ENCODE results near the gene SPATA6L.

Gene SPATA6L

DNA sequence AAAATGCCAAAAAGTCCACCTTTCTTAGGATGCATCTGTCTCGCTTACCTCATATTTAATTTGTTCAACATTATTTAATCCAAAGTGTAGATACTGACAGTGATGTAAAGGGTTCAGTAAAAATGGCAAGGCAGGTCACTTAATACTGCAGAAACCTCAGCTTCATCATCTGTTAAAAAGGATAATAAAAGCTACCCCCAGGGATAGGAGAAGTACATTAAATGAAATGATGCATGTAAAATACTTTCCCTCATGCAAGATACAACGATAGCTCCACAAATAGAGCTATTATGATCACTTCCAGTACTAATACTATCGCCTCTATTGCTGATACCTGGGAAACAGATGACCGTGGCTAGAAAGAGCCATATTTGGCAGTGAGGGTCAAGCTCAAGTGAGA, 93.1 kb downstream of the SPATA6L start:
- no peaks in the 10 kb centered on the region for H3K27me3 ChIP-seq (ENCODE audit: insufficient read depth, low read length)
- no peak overlapping the region for H3K27ac ChIP-seq (ENCODE audit: low read depth, low read length, poor library complexity, severe bottlenecking)
- no peaks in the 10 kb centered on the region for H3F3A ChIP-seq (ENCODE audit: insufficient read depth, low read length)
- H2AFZ ChIP-seq (ENCODE audit: low read length), result no peak overlapping the region
- H4K20me1 ChIP-seq (ENCODE audit: insufficient read depth, low read length), result no peaks in the 10 kb centered on the region
- H3K9me3 ChIP-seq (ENCODE audit: low read length), result no peaks in the 10 kb centered on the region
- no peak overlapping the region for H3K4me2 ChIP-seq (ENCODE audit: low read length)
- no peak for TF ChIP-seq EZH2 (IDR thresholded peaks at IDR 0.05; ENCODE audit: borderline replicate concordance, low read length)
- TF ChIP-seq, protein P1, sequence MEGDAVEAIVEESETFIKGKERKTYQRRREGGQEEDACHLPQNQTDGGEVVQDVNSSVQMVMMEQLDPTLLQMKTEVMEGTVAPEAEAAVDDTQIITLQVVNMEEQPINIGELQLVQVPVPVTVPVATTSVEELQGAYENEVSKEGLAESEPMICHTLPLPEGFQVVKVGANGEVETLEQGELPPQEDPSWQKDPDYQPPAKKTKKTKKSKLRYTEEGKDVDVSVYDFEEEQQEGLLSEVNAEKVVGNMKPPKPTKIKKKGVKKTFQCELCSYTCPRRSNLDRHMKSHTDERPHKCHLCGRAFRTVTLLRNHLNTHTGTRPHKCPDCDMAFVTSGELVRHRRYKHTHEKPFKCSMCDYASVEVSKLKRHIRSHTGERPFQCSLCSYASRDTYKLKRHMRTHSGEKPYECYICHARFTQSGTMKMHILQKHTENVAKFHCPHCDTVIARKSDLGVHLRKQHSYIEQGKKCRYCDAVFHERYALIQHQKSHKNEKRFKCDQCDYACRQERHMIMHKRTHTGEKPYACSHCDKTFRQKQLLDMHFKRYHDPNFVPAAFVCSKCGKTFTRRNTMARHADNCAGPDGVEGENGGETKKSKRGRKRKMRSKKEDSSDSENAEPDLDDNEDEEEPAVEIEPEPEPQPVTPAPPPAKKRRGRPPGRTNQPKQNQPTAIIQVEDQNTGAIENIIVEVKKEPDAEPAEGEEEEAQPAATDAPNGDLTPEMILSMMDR (IDR thresholded peaks at IDR 0.05; ENCODE audit: low read length), result no peak
- no peaks in the 10 kb centered on the region for H3K4me1 ChIP-seq (ENCODE audit: insufficient read depth, low read length, severe bottlenecking)
- no peak overlapping the region for H3K4me3 ChIP-seq (ENCODE audit: low read depth, low read length, poor library complexity, severe bottlenecking)
- H3K36me3 ChIP-seq (ENCODE audit: insufficient read depth, low read length), result no peaks in the 10 kb centered on the region
- H3K79me2 ChIP-seq (ENCODE audit: insufficient read depth, low read length), result no peaks in the 10 kb centered on the region
- H3K9me2 ChIP-seq (ENCODE audit: low read depth, low read length), result no peaks in the 10 kb centered on the region
- no peak overlapping the region for H3K9ac ChIP-seq (ENCODE audit: low read length)

DNA sequence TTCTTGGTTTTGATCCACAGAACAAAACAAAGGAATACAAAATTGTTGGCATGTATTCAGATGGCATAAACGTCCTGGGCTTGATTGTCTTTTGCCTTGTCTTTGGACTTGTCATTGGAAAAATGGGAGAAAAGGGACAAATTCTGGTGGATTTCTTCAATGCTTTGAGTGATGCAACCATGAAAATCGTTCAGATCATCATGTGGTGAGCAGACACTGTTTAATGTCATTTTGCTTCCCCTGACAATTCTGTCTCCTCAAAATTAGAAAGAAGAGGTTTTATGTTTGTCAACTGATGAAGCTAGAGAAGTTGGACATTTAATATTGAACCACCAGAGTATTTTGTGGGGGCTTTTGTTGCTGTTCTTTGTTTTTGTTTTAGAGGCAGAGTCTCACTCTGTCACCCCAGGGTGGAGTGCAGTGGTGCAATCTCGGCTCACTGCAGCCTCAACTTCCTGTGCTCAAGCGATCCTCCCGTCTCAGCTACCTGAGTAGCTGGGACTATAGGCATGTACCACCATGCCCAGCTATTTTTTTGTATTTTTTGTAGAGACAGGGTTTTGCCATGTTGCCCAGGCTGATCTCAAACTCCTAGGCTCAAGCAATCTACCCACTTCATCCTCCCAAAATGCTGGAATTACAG, 94.0 kb downstream of the SPATA6L start:
- H3K9ac ChIP-seq (ENCODE audit: low read length), result no peak overlapping the region
- H3K9me2 ChIP-seq (ENCODE audit: low read depth, low read length), result no peaks in the 10 kb centered on the region
- no peak overlapping the region for H3K4me2 ChIP-seq (ENCODE audit: low read length)
- TF ChIP-seq, protein P1 (IDR thresholded peaks at IDR 0.05; ENCODE audit: low read length), result no peak
- TF ChIP-seq EZH2 (IDR thresholded peaks at IDR 0.05; ENCODE audit: borderline replicate concordance, low read length), result no peak
- H4K20me1 ChIP-seq (ENCODE audit: insufficient read depth, low read length), result no peaks in the 10 kb centered on the region
- no peak overlapping the region for H3K27ac ChIP-seq (ENCODE audit: low read depth, low read length, poor library complexity, severe bottlenecking)
- H3F3A ChIP-seq (ENCODE audit: insufficient read depth, low read length), result no peaks in the 10 kb centered on the region
- no peak overlapping the region for H3K4me3 ChIP-seq (ENCODE audit: low read depth, low read length, poor library complexity, severe bottlenecking)
- no peaks in the 10 kb centered on the region for H3K36me3 ChIP-seq (ENCODE audit: insufficient read depth, low read length)
- no peaks in the 10 kb centered on the region for H3K27me3 ChIP-seq (ENCODE audit: insufficient read depth, low read length)
- no peaks in the 10 kb centered on the region for H3K9me3 ChIP-seq (ENCODE audit: low read length)
- no peak overlapping the region for H2AFZ ChIP-seq (ENCODE audit: low read length)
- no peaks in the 10 kb centered on the region for H3K79me2 ChIP-seq (ENCODE audit: insufficient read depth, low read length)
- H3K4me1 ChIP-seq (ENCODE audit: insufficient read depth, low read length, severe bottlenecking), result no peaks in the 10 kb centered on the region

DNA sequence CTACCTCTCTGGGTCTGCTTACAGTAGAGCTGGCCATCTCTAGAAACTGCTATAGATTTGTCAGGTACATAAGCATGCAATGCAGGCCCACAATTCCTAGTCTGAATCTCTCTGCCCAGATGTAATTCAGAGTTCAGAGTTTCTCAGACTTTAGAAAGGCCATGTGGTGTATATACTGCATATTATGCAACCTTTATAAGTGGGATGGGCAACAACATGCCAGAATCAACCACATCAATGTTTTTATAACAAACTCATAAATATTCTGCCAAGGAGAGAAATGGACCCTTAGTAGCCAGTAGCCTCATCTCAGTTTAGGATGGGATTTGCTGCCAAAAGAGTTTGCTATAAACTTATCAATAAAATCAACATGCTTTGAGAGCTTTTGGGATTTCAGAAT, 97.2 kb downstream of the SPATA6L start:
- H3K79me2 ChIP-seq (ENCODE audit: insufficient read depth, low read length), result no peaks in the 10 kb centered on the region
- H3F3A ChIP-seq (ENCODE audit: insufficient read depth, low read length), result peaks cover 3% of the 10 kb centered on the region; the same call in 1 of the 2 replicates
- H3K4me1 ChIP-seq (ENCODE audit: insufficient read depth, low read length, severe bottlenecking), result no peaks in the 10 kb centered on the region
- H3K9ac ChIP-seq (ENCODE audit: low read length), result no peak overlapping the region
- H3K36me3 ChIP-seq (ENCODE audit: insufficient read depth, low read length), result no peaks in the 10 kb centered on the region
- no peak for TF ChIP-seq EZH2 (IDR thresholded peaks at IDR 0.05; ENCODE audit: borderline replicate concordance, low read length)
- TF ChIP-seq, protein P1 (IDR thresholded peaks at IDR 0.05; ENCODE audit: low read length), result no peak
- H4K20me1 ChIP-seq (ENCODE audit: insufficient read depth, low read length), result no peaks in the 10 kb centered on the region
- no peak overlapping the region for H3K4me3 ChIP-seq (ENCODE audit: low read depth, low read length, poor library complexity, severe bottlenecking)
- no peaks in the 10 kb centered on the region for H3K27me3 ChIP-seq (ENCODE audit: insufficient read depth, low read length)
- H3K9me2 ChIP-seq (ENCODE audit: low read depth, low read length), result no peaks in the 10 kb centered on the region
- no peaks in the 10 kb centered on the region for H3K9me3 ChIP-seq (ENCODE audit: low read length)
- no peak overlapping the region for H3K27ac ChIP-seq (ENCODE audit: low read depth, low read length, poor library complexity, severe bottlenecking)
- no peak overlapping the region for H2AFZ ChIP-seq (ENCODE audit: low read length)
- H3K4me2 ChIP-seq (ENCODE audit: low read length), result no peak overlapping the region
